Myocyte (in vitro differentiated cells): ENCODE measurements around the gene CCDC78. TPM values are rescaled to one million over a fixed set of nuclear protein-coding genes. Genes with fewer than 3 reads are reported as not detected.

Source experiments
- DNase-seq: peaks from one replicate; pipeline ENCODE4 v3.0.0-alpha.2; 2012; ENCODE audit warnings: low read depth
- total RNA-seq: library from RNA; depleted of rRNA; stranded (reverse); fragments of >200 nt; gene quantifications from 2 replicates; pipeline ENCODE4 v1.2.3, GENCODE V29; 2014

CCDC78 gene
- total RNA-seq, 1 donor from 2014 or later = 6.0 TPM

DNA sequence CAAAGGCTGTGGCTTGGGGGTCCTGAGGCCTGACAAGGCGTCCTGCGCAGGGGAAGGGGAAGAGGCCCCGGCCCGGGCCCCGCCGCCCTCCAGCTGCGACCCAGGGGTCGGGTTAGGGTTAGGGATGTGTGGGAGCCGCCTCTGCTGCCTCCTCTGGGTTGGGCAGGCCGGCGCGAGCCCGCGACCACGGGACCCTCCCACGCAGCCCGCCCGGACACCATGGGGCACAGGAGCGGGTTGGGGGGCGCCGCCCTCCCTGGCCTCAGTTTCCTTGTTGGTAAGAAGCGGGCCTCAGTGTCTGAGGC, 14.2 kb upstream of the CCDC78 start:
- DNase-seq = no peak

DNA sequence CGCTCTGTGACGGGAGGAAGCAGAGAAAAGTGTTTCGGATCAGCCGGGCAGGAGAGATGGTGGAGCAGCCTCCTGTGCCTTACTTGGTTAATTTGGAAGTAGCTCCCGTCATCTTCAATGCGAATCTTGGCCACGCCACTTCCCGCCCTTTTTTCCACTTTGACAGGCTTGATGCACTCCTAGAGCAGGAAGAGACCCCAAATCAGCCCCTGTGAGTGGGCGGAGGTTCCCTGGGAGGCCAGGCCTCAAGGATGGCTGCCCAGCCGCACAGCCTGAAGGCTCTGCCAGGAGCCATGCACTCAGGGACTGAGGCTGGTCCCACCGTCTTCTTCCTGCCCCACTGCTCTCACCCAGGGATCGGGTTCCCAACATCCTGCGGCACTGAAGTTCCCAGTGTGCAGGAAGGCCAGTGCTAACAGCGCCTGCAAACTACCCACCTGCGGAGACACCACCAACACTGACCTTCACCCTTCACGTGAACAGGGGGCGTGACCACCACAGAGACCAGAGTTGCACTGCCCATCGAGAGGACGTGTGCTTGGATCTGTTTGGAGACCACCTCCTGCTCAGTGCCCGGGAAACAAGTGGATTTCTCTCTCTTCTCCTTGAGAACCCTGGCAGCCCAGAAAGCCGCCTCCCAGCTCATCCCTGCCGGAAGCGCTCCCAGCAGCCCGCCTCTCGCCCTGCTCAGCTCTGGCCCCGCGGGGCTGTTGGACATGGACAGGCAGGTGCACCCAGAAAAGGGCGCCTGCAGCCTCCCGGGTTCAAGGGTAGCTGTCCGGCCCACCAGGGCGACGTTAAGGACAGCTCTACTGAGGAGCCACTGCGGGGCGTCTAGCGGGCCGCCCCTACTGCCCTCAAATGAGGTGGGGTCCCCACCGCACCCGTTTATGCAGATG, 13.6 kb upstream of the CCDC78 start:
- no peak for DNase-seq

DNA sequence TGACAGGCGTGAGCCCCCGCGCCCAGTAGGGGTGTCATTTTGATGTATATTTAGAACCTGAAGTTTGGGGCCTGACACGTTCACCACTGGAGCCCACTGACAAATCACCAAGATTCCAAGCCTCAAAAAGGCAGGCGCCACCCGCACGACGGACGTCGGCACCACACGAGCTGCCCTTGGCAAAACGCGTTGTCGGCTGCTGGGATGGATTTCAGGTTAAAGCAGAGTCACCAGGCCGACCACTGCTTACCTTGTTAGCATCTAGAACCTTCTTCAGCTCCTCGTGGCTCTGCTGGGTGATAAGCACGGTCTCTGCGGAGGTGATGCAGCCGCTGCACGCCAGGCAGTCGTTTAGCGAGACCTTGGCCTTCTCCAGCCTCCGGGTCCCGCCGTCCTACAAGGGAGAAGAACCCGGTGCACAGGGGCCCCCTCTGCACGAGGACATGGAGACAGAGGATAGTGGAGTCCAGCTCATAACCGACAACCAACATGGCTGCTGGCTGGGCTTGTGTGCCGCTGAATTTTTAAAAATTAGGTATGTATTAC, 10.8 kb upstream of the CCDC78 start:
- DNase-seq = no peak

DNA sequence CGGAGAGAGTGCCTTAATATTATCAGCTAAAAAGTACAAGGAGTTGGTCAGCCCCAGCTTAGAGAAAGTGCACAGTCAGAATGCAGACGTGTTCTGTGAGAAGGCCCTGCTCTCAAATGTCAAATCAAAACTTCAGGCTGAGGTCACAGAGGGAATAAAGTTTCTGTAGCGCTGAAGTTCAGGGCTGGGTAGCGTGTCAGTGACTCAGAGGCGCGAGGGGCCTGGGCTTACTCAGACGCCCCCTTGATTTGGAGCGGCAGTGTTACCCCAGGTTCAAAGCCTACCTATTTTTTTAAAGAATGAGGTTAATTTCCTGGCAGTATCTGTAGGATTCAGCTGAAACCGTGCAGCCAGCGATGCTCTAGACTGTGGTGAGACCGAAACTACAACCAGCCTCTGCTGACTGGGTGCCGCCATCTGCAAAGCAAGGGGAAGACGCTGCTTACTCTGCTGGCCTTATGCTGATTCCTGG, 9.8 kb upstream of the CCDC78 start:
- DNase-seq = no peak

DNA sequence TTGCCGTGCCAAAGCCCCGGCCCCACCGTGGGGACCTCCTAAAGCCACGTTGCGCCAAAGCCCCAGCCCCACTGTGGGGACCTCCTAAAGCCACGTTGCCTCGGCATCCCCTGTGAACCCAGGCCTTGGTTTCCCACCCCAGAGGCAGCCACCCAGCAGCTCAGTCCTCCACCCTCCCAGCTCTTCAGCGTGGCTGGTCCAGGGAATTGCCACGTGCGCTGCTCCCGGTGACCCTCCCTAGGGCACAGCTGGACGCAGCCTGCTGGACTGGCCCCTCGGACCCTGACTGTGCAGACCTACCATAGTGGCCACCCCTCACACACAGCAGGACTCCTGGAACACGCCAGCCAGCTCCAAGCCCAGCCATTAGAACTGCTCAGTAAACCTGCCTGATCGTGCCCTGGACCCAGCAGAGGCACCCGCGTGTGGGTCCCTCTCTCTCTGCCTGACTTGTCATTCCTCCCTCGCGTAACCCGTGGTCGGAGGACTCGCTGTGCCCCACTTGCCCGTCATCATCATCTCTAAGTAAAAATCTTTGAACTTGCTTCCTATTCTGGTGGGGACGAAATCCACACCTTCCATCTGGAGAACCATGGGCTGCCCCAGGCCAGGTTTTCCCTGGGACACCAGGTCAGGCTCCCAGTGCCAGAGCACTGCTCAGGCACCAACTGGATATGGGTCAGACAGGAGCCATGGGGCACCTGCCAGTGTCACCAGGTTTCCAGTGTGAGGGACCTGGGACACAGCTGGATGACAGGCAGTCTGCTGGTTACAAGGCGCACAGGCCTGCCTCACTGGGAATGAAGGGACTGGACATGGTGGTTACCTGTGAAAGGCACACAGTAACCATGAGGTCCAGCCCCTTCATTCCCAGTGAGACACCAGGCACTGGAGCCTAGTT, 9.0 kb upstream of the CCDC78 start:
- no peak for DNase-seq

DNA sequence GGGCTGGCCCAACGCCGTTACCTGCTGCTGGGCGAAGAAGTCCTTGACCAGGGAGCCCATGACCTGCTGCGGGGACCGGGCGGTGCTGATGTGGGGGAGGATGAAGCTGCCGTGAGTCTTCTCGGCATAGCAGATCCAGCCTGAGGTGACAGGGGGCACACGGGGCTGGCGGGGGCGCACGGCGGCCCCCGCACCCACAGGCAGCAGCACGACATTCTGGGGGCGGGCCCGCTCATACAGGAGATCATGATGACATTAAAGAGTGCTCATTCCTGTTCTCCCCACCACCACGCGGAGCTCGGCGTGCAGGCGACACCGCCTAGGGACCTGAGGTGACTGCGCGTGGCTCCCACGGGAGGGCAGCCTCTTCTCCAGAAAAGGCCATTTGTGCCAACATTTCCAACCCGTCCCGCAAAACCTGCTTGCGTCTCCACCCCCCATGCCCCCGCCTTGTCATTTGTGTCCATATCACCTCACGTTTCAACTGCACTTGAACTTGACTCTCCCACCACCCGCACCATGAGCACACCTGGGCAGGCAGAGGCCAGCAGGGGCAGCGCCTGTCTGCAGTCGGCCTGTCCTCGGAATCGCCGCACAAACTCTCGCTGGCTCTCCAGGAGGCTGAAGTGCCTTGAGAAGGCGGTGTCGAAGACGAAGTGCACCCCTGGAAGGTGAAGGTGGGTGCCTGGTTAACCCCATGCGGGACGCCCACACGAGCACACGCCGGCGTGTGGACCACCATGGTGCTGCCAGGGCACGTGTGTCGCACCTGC, 8.2 kb upstream of the CCDC78 start:
- no peak for DNase-seq

DNA sequence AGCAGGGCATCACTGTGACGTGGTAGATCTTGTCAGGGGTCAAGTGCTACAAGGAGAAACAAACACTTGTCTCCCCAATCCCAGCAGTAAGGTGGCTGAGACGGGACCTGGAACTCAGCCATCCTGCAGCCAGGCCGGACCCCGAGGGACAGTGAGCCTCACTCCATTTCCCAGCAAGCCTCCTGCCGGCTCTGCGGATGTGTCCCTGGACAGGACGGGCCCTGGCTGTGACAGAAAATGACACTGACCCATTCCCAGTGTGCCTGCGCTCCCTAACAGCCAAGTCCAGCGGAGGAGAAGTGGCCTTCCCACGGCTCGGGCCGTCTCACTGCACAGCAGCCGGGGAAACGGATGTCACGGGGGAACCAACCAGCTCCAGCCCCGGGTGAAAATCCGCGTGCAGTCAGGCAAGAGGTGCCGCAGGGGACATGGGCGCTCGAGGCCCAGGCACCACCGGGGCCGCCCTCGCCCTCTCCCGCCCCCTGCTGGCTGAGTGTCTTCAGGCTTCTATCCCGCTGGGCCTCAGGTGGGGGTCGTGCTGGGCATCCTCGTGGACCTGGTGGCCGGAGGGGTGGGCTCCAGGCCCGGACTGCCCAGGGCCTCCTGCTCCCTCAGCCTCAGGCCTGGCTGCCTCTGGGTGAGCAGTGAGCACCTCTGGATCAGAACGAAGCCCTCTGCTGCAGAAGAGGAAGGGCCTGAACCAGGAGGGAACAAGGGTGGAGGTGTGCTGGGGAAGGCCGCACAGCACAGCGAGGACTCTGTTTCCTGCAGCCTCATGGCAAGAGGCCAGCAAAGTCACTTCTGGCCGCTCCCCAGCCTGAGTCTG, 7.4 kb upstream of the CCDC78 start:
- no peak for DNase-seq

DNA sequence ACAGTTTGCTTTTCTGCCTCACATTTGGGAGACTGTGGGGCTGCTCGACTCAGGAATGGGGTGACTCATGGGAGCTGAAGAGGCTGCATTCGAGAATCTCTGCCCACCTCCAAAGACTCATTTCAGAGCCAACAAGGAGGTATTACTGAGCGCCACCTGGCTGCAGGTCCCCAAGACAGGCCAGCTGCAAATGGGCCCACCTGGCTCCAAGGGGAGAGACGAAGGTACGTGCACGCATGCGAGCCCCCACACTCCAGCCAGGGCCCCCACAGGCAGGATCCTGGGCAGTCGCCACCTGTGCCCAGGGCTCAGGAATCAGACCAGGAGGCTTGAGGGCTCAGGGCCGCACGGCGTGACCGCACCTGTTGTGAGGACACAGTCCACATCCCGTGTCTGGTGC, 6.7 kb upstream of the CCDC78 start:
- no peak for DNase-seq

DNA sequence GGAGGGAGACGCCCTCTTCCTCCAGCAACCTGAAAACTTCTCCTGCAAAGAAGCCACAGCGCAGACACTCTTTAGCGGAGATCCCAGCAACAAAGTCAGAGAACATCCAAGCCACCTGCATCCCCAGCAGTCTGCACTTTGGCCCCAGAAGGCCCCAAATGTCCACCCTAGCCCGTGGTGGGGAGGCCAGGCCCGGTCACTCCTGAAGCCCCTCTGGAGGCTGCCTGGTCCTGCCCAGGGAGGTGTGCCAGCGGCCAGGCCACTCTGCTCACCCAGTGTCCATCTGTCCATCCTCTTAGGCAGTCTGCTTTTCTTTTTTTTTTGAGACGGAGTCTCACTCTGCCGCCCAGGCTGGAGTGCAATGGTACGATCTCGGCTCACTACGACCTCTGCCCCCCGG, 6.1 kb upstream of the CCDC78 start:
- no peak for DNase-seq

DNA sequence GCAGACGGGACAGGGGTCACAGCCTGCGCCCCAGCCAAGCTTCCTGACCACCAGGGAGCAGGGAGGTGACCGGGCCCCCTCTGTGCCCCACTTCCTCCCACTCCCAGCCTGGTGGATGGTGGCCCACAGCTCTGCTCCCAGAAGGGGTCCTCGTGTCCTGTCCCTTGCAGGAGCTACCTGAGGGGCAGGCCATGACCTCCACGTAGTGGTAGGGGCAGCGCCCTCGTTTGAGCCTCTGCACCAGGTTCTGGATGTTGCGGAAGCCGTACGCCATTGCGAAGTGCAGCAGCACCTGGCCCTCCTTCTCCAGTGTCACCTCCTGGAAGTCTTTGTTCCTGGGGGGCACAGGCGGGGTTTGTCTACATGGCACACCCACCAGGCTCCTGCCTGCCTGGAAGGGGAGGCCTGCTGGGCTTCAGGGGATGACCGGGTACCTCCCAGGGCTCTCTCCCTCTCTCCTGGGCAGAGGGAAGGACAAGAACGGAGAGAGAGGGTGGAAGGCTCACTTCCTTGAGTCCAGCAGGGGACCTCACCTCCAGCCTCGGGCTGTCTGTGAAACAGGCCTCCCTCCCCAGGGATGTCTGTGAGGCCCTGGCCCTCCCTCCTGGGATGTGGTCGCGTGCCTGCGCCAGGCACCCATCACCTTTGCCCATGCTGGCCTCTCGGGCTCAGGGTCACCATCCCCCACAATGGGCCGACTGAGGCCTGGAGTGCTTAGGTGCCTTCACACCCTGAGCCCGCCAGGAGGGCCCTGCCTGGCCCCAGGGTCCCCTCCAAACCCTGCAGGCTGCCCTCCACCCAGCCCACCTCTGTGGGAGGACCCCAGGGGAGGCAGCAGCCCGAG, 4.6 kb upstream of the CCDC78 start:
- DNase-seq = no peak

DNA sequence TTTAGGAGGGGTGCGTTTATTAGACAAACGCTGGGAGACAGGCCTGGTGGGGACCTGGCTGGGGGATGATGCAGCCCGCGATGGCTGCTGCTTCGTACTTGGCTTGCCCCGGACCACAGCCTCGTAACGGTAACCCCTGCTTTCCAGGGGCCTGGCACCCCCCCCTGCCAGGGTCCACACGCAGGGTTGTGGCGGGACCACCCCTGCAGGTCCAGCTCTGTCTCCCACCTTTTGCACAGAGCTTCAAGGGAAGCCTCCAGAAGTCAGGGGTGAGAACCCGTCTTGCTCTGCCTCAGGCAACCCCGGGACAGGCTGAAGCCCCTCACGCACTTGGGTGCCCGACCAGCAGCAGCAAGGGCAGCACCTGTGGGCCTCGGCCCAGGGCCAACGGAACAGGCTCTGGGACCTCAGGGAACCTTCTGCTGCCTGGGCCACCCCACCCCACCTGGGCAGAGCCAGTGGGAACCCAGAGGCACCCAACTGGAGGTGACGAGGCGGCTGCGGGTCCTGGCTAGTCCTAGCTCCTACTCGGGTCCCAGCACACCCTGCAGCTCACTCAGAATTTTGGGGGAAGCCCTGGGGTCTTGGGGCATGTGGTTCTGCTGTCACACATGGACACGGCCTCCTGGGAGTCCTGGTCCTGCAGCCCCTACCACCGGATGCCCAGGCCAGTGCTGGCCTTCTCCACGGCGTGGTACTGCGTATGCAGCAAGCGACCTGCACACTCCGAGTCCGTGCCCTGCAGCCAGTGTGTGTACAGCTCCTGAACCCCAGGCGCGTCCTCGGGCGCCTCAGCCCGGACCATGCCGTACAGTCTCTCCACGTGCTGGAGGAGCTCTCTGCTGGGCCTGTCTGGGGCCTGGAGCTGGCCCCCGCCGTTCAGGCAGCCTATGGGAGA, 3.8 kb upstream of the CCDC78 start:
- no peak for DNase-seq

DNA sequence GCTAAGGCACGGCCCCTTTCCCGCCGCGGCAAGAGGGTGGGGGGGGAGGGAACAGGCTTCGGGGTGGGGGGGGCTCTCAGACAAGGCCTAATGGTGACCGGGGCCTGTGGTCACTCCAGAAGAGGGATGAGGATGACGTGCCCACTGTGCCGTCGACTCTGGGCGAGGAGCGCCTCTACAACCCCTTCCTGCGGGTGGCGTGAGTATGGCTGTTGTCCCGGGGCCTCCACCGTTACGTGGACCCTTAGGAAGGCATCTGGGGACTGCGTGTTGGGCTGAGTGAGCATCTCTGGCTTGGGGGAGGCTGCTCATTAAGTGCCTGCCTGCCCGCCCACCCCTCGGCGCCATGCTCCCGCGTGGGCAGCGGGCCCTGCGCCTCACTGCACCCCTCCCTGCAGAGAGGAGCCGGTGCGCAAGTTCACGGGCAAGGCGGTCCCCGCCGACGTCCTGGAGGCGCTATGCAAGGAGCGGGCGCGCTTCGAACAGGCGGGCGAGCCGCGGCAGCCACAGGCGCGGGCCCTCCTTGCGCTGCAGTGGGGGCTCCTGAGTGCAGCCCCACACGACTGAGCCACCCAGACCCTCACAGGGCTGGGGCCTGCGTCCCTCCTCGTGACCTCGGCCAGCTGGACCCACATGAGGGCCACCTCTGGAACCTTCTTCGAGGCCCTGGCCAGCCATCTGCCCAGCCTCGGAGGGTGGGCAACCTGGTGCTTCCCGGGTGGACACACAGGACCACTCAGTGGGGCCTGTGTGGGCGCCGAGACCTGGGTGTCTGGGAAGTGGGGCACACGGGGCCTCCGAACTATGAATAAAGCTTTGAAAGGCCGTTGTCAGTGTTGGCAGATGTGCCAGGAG, 2.9 kb upstream of the CCDC78 start:
- DNase-seq = no peak

DNA sequence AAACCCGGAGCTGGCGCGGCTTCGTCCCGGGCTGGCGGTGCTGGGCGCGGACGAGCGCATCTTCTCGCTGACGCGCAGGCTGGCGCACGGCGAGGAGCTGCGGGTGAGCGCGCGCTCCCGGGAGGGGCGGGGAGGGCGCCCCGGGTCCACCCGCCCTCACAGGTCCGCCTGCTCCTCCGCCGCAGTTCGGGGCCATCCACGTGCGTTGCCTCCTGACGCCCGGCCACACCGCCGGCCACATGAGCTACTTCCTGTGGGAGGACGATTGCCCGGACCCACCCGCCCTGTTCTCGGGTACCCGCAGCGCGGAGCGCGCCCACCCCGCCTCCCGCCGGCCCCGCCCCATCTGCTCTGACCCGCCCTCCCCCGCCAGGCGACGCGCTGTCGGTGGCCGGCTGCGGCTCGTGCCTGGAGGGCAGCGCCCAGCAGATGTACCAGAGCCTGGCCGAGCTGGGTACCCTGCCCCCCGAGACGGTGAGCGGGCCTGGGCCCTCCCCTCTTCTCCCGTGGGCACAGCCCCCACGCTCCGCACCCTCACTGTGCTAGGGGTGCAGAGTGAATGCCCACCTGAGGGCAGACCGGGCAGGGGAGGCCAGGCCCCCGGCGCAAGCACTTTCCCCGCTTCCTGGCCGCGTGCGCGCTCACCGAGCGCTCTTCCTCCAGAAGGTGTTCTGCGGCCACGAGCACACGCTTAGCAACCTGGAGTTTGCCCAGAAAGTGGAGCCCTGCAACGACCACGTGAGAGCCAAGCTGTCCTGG, 2.1 kb upstream of the CCDC78 start:
- DNase-seq = peak; percentile 84

DNA sequence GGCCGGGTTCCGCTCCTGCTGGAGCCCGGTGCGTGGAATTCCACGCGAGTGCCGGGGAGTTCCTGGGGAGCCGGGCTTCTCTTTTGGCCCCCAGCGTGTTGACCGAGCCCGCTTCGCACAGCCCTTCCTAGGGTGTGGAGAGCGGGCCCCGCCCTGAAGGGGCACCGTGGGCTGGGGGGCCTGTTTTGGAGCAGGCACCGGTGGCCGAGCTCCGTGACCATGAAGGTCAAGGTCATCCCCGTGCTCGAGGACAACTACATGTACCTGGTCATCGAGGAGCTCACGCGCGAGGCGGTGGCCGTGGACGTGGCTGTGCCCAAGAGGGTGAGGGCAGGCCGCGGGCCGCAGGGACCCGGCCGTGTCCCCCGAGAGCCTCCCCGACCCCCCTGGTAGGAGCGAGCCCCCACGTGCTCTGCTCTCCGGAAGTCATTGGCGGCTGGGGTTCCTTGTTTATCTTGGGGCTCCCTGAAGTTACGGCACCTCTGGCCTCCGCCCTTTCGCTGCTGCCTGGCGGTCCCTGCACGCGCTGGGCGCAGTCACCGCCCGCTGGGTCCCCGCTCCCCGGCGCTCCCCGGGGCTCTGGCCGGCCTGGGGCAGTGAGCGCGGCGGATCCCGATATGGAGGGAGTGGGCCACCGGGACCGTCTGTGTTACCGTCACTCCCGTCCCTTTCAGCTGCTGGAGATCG, 1.2 kb upstream of the CCDC78 start:
- no peak for DNase-seq

DNA sequence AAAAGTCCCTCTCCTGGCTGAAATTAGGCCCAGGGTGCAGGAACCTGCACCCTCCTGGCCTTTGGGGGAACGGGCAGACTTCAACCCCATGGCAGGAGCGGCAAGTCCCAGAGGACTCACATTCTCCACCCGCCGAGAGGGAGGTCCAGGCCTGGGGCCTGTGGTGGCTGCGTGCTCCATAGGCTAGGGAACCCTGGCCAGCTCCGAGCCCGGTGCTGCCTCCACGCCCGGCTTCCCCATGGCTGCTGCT, 130 bp downstream of the CCDC78 start:
- DNase-seq = no peak

DNA sequence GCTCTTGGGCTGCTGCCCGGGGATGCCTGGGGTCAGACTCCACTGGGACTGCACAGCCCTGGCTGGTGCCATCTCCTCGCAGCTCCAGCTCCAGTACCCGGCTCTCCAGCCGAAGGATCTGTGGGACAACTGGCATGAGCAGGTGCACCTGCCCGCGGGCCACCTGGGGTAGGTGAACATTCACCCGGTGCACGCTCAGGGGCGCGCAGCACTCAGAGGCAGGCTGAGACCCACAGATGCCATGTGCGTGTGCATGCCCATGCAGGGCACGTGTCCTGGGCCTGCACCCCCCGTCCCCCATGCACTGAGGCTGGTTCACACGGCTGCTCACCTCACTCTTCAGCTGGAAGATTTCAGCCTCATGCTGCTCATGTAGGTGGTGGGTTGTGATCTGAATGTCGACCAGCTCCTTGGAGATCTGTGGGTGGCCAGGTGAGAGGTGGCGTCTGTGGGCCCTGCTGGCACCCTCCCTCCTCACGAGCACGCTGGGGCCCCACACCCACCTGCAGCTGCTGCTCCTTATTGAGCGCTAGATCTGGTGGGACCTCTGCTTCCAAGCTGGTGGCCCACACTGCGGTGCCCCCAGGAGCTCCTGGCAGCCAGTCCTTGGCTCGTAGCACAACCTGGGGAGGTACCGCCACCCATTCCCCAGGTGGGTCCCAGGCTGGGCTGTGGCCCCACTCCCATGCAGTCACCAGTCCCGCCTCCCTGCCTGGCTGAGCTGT, 618 bp downstream of the CCDC78 start:
- no peak for DNase-seq
